GM19395 (cell line): ENCODE measurements around the gene MED25.

ENCODE experiments used
- ATAC-seq: cut with Tn5 transposase; IDR thresholded peaks from one replicate; pipeline ENCODE4 v1.9.1; 2021; ENCODE audit warnings: mild to moderate bottlenecking, moderate library complexity; ENCODE audit not compliant: unreplicated experiment

The MED25 gene

GRCh38 chr19:49798574-49798973 is 19.5 kb upstream of the MED25 start:
- ATAC-seq, result no peak

- no peak for ATAC-seq
Observed at GRCh38 chr19:49799271-49799797, 18.8 kb upstream of the MED25 start.

GRCh38 chr19:49799798-49800376 is 18.2 kb upstream of the MED25 start:
- no peak for ATAC-seq

GRCh38 chr19:49800771-49801170 is 17.3 kb upstream of the MED25 start:
- ATAC-seq, result no peak

GRCh38 chr19:49801401-49801888 is 16.6 kb upstream of the MED25 start:
- ATAC-seq, result no peak

GRCh38 chr19:49801966-49802661 is 16.0 kb upstream of the MED25 start:
- no peak for ATAC-seq

GRCh38 chr19:49802836-49803528 is 15.1 kb upstream of the MED25 start:
- no peak for ATAC-seq

- ATAC-seq, result no peak
Observed at GRCh38 chr19:49803529-49803856, 14.6 kb upstream of the MED25 start.

GRCh38 chr19:49805822-49806619 is 12.1 kb upstream of the MED25 start:
- ATAC-seq, result no peak

- ATAC-seq, result no peak
Observed at GRCh38 chr19:49806620-49806959, 11.5 kb upstream of the MED25 start.

- ATAC-seq, result no peak
Observed at GRCh38 chr19:49807058-49807903, 10.8 kb upstream of the MED25 start.

GRCh38 chr19:49807904-49808675 is 10.0 kb upstream of the MED25 start:
- no peak for ATAC-seq

GRCh38 chr19:49808711-49809159 is 9.4 kb upstream of the MED25 start:
- no peak for ATAC-seq

GRCh38 chr19:49809160-49809940 is 8.7 kb upstream of the MED25 start:
- ATAC-seq, result no peak

- ATAC-seq, result no peak
Observed at GRCh38 chr19:49809941-49810389, 8.1 kb upstream of the MED25 start.

- ATAC-seq, result no peak
Observed at GRCh38 chr19:49811328-49811727, 6.8 kb upstream of the MED25 start.

GRCh38 chr19:49812452-49812996 is 5.6 kb upstream of the MED25 start:
- no peak for ATAC-seq
